K562 (cell line): ENCODE results near the gene TMEM117. TPM values are rescaled to one million over a fixed set of nuclear protein-coding genes. Genes with fewer than 3 reads are reported as not detected.

Experiments used
- ATAC-seq: fragments of 200-7000 bp; cut with Tn5 transposase; 3 replicates; pipeline ENCODE4 v1.9.1; 2020; ENCODE audit warnings: moderate library complexity
- BruUV-seq: library from RNA; stranded (reverse); fragments of 400-500 nt; replicated peaks from 2 replicates; lab custom pipeline; 2021; lab: Mats Ljungman, UMichigan
- CTCF ChIA-PET: fragments of 300-600 bp; formaldehyde crosslinking; extraction: SDS; loops from one replicate; lab custom pipeline; 2021; ENCODE audit warnings: low intra/inter-chr PET ratio; lab: Yijun Ruan, JAX
- POLR2A ChIA-PET: fragments of 300-600, 350-650 bp; sonication (Branson Sonifier 250); formaldehyde crosslinking; extraction: SDS; loops from one replicate; lab custom pipeline; 2021; ENCODE audit warnings: antibody characterized with exemption, inconsistent platforms; lab: Yijun Ruan, JAX
- DNase-seq, 4 experiments: peaks; one replicate each; pipeline versions ENCODE4 v3.0.0 to v3.0.0-alpha.2; 2011 to 2018; ENCODE audit warnings: low spot score in 3 of 4, mixed read lengths in 3 of 4; ENCODE audit errors: extremely low read depth in 1 of 4
- FAIRE-seq: peaks from 2 replicates; lab custom pipeline; 2011; peaks lifted over from hg19 to GRCh38; lab: Jason Lieb, UNC
- H2AFZ ChIP-seq: 2 replicates; pipeline ENCODE4 v1.6.0; 2011; ENCODE audit warnings: low read depth, low read length, control low read depth, inconsistent platforms
- H3K27ac ChIP-seq: fragments of 200-600 bp; 3 replicates; pipeline ENCODE4 v1.8.0; 2011; ENCODE audit warnings: low read depth, mild to moderate bottlenecking, control low read depth, inconsistent platforms, low read length, moderate library complexity, mixed read lengths; ENCODE audit errors: extremely low read depth
- H3K27me3 ChIP-seq, 2 experiments: fragments of 300-600 bp in 1 of 2; 2 replicates in 1 of 2; 3 replicates in 1 of 2; pipeline versions ENCODE4 v1.6.0 to v1.8.0; 2011; ENCODE audit warnings: inconsistent platforms in 2 of 2, low read length in 2 of 2, mild to moderate bottlenecking in 1 of 2, mixed read lengths in 1 of 2, moderate library complexity in 1 of 2; ENCODE audit not compliant: control insufficient read depth in 2 of 2, insufficient read depth in 2 of 2
- H3K36me3 ChIP-seq: fragments of 300-600 bp; 3 replicates; pipeline ENCODE4 v1.8.0; 2011; ENCODE audit warnings: mild to moderate bottlenecking, low read length, inconsistent platforms; ENCODE audit not compliant: control insufficient read depth, insufficient read depth
- H3K4me1 ChIP-seq, 2 experiments: fragments of 200-600 bp in 1 of 2; replicated peaks in 1 of 2; 2 replicates in 1 of 2; 3 replicates in 1 of 2; pipeline versions ENCODE4 v1.5.1 to v1.8.0; 2011; ENCODE audit warnings: inconsistent platforms in 2 of 2, low read length in 2 of 2, mild to moderate bottlenecking in 1 of 2, mixed read lengths in 1 of 2, moderate library complexity in 1 of 2; ENCODE audit not compliant: control insufficient read depth in 2 of 2, insufficient read depth in 2 of 2
- H3K4me2 ChIP-seq: 2 replicates; pipeline ENCODE4 v1.6.1; 2011; ENCODE audit warnings: low read length, control low read depth, inconsistent platforms, mixed read lengths; ENCODE audit not compliant: insufficient read depth
- H3K4me3 ChIP-seq: fragments of 200-600 bp; sonication (generic), shearing (Covaris generic); 2 replicates; pipeline ENCODE4 v1.5.1; 2016; ENCODE audit warnings: control low read depth, inconsistent platforms
- H3K79me2 ChIP-seq: fragments of 200-600 bp; 3 replicates; pipeline ENCODE4 v1.8.0; 2011; ENCODE audit warnings: low read length, inconsistent platforms; ENCODE audit not compliant: control insufficient read depth, insufficient read depth
- H3K9ac ChIP-seq, 2 experiments: 2 replicates each; pipeline versions ENCODE4 v1.6.0 to v1.6.1; 2011; ENCODE audit warnings: low read depth in 2 of 2, low read length in 2 of 2, control low read depth in 1 of 2, inconsistent platforms in 1 of 2, mild to moderate bottlenecking in 1 of 2, mixed read lengths in 1 of 2; ENCODE audit not compliant: insufficient read depth in 1 of 2
- H3K9me1 ChIP-seq: one replicate; pipeline ENCODE4 v1.6.0; 2011; ENCODE audit warnings: inconsistent platforms, mild to moderate bottlenecking, low read length, moderate library complexity; ENCODE audit not compliant: control insufficient read depth, insufficient read depth
- H3K9me3 ChIP-seq: replicated peaks from 2 replicates; pipeline ENCODE4 v1.5.1; 2011; ENCODE audit warnings: low read depth, low read length, inconsistent platforms; ENCODE audit not compliant: control insufficient read depth, insufficient read depth
- H4K20me1 ChIP-seq: replicated peaks from 2 replicates; pipeline ENCODE4 v1.6.1; 2011; ENCODE audit warnings: low read length, inconsistent platforms, mixed read lengths; ENCODE audit not compliant: control insufficient read depth, insufficient read depth
- CEBPB ChIP-seq: fragments of 450-650 bp; IDR thresholded peaks from 2 replicates; pipeline ENCODE4 v1.6.1; 2016; ENCODE audit warnings: missing genetic modification characterization, missing compliant biosample characterization
- CREBBP ChIP-seq: IDR thresholded peaks from one replicate; pipeline ENCODE4 v1.6.1; 2012; ENCODE audit warnings: low read depth, mild to moderate bottlenecking, control low read depth, inconsistent platforms, low read length
- DIDO1 ChIP-seq: fragments of 450-650 bp; IDR thresholded peaks from 2 replicates; pipeline ENCODE4 v1.6.1; 2016; ENCODE audit warnings: low read depth, missing biosample characterization, missing genetic modification characterization
- NFE2L1 ChIP-seq: fragments of 450-650 bp; IDR thresholded peaks from 2 replicates; pipeline ENCODE4 v1.6.1; 2016; ENCODE audit warnings: missing genetic modification characterization, low read depth, mild to moderate bottlenecking, missing compliant biosample characterization, moderate library complexity, borderline replicate concordance
- NUFIP1 ChIP-seq: fragments of 450-650 bp; IDR thresholded peaks from 2 replicates; pipeline ENCODE4 v1.6.1; 2018; ENCODE audit not compliant: partially characterized antibody
- PBX2 ChIP-seq, 2 experiments: IDR thresholded peaks in 1 of 2; conservative IDR thresholded peaks in 1 of 2; 2 replicates each; pipeline ENCODE4 v1.6.1; 2016; ENCODE audit warnings: low read depth in 2 of 2, mild to moderate bottlenecking in 1 of 2, missing compliant biosample characterization in 1 of 2, missing genetic modification characterization in 1 of 2, moderate library complexity in 1 of 2
- PHF20 ChIP-seq: fragments of 450-650 bp; IDR thresholded peaks from 2 replicates; pipeline ENCODE4 v1.6.1; 2018; ENCODE audit not compliant: partially characterized antibody
- RBBP5 ChIP-seq: fragments of 200-600 bp; sonication (generic); IDR thresholded peaks from 2 replicates; pipeline ENCODE4 v1.6.1; 2012; ENCODE audit warnings: borderline replicate concordance, mild to moderate bottlenecking, low read length, control low read depth, inconsistent platforms; ENCODE audit not compliant: insufficient read depth, poor library complexity, severe bottlenecking
- TCF7 ChIP-seq: sonication (generic); IDR thresholded peaks from 2 replicates; pipeline ENCODE4 v1.6.1; 2016; ENCODE audit warnings: antibody characterized with exemption, borderline replicate concordance
- ZNF431 ChIP-seq: sonication (generic); formaldehyde crosslinking; IDR thresholded peaks from 2 replicates; pipeline ENCODE4 v1.8.0; 2022; ENCODE audit warnings: mild to moderate bottlenecking, missing genetic modification reagents
- ZNF583 ChIP-seq: fragments of 250-450 bp; sonication (Bioruptor Pico); IDR thresholded peaks from 2 replicates; pipeline ENCODE4 v1.4.0; 2020
- in situ Hi-C: fragments of 300-500 bp; cut with MboI; formaldehyde crosslinking; loops from 4 replicates; pipeline ENCODE4 v1.15.0; 2018; ENCODE audit warnings: inconsistent platforms, mixed read lengths
- intact Hi-C: fragments of 100-400 bp; cut with micrococcal nuclease; formaldehyde crosslinking; loops from 2 replicates; pipeline ENCODE4 v1.14.2; 2022
- polyA plus RNA-seq, 8 experiments: library from polyadenylated mRNA; depleted of rRNA in 4 of 8; stranded (reverse) in 5 of 8; unstranded in 3 of 8; fragments of >200 nt; fragmentation: Nextera tagmentation in 2 of 8; fragmentation: Illumina TruSeq in 1 of 8; extraction: Ambion mirVana in 2 of 8; extraction: Trizol in 1 of 8; gene quantifications; 2 replicates each; pipeline versions ENCODE4 v1.2.1 to v1.2.3, GENCODE V29; 2011 to 2014; ENCODE audit warnings: inconsistent platforms in 1 of 8, missing spikeins in 1 of 8
- total RNA-seq, 7 experiments: library from RNA; depleted of rRNA in 6 of 7; stranded (reverse); fragments of >200 nt in 6 of 7; fragmentation: Illumina TruSeq in 2 of 7; extraction: Trizol in 2 of 7; gene quantifications; 2 replicates each; pipeline versions ENCODE4 v1.2.1 to v1.2.3, GENCODE V29; 2011 to 2021; ENCODE audit warnings: low replicate concordance in 1 of 7
- TF ChIP-seq, protein P1 (sequence below): fragments of 250-450 bp; sonication (Bioruptor Pico); IDR thresholded peaks from 2 replicates; pipeline ENCODE4 v1.4.0; 2020; ENCODE audit warnings: mild to moderate bottlenecking, moderate library complexity, borderline replicate concordance
- TF ChIP-seq, protein P2 (sequence below): fragments of 450-650 bp; IDR thresholded peaks from 2 replicates; pipeline ENCODE4 v1.6.1; 2017; ENCODE audit warnings: antibody characterized with exemption, mild to moderate bottlenecking

TMEM117 gene
- total and polyA plus RNA-seq, 9 of the 15 experiments (the other 6 are each of a cell fraction or from before 2014, with no cell fraction given), result 0.31 to 2.8 (median 1.0) TPM

DNA sequence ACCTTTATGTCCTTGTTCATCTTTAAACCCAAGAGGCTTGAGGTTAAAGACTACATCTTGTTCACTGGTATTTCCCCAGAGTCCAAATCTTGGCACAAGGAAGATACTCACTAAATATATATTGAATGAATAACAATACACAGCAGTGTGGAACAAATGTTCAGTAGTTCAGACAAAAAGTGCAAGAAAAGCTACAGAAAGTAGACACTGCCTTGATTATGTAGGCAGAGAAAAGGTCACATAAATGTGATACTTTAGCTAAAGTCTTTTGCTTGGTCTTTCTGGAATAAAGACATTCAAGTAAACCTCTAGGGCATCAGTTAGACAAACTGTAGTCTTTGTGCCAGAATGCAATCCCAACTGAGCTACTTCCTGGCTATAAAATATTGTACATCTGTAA, 157.0 kb downstream of the TMEM117 start:
- POLR2A ChIA-PET, result no interaction called here
- ATAC-seq, result no peak
- no peak for TF ChIP-seq PBX2 (CRISPR knock-in tag; IDR thresholded peaks at IDR 0.05; ENCODE audit: low read depth)
- TF ChIP-seq PBX2 (tag; conservative IDR thresholded peaks at IDR 0.05; ENCODE audit: low read depth), result no peak
- no peak for TF ChIP-seq NUFIP1
- no peak for TF ChIP-seq TCF7
- no peak for TF ChIP-seq PHF20
- TF ChIP-seq ZNF431 (CRISPR knock-in tag), result no peak
- no peak for TF ChIP-seq ZNF583 (CRISPR knock-in tag)
- no peak for TF ChIP-seq RBBP5
- TF ChIP-seq CEBPB (tag), result no peak
- no peak for TF ChIP-seq CREBBP
- no peak for TF ChIP-seq NFE2L1 (tag)
- TF ChIP-seq, protein P1, sequence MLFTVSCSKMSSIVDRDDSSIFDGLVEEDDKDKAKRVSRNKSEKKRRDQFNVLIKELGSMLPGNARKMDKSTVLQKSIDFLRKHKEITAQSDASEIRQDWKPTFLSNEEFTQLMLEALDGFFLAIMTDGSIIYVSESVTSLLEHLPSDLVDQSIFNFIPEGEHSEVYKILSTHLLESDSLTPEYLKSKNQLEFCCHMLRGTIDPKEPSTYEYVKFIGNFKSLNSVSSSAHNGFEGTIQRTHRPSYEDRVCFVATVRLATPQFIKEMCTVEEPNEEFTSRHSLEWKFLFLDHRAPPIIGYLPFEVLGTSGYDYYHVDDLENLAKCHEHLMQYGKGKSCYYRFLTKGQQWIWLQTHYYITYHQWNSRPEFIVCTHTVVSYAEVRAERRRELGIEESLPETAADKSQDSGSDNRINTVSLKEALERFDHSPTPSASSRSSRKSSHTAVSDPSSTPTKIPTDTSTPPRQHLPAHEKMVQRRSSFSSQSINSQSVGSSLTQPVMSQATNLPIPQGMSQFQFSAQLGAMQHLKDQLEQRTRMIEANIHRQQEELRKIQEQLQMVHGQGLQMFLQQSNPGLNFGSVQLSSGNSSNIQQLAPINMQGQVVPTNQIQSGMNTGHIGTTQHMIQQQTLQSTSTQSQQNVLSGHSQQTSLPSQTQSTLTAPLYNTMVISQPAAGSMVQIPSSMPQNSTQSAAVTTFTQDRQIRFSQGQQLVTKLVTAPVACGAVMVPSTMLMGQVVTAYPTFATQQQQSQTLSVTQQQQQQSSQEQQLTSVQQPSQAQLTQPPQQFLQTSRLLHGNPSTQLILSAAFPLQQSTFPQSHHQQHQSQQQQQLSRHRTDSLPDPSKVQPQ (CRISPR knock-in tag), result no peak
- TF ChIP-seq, protein P2, sequence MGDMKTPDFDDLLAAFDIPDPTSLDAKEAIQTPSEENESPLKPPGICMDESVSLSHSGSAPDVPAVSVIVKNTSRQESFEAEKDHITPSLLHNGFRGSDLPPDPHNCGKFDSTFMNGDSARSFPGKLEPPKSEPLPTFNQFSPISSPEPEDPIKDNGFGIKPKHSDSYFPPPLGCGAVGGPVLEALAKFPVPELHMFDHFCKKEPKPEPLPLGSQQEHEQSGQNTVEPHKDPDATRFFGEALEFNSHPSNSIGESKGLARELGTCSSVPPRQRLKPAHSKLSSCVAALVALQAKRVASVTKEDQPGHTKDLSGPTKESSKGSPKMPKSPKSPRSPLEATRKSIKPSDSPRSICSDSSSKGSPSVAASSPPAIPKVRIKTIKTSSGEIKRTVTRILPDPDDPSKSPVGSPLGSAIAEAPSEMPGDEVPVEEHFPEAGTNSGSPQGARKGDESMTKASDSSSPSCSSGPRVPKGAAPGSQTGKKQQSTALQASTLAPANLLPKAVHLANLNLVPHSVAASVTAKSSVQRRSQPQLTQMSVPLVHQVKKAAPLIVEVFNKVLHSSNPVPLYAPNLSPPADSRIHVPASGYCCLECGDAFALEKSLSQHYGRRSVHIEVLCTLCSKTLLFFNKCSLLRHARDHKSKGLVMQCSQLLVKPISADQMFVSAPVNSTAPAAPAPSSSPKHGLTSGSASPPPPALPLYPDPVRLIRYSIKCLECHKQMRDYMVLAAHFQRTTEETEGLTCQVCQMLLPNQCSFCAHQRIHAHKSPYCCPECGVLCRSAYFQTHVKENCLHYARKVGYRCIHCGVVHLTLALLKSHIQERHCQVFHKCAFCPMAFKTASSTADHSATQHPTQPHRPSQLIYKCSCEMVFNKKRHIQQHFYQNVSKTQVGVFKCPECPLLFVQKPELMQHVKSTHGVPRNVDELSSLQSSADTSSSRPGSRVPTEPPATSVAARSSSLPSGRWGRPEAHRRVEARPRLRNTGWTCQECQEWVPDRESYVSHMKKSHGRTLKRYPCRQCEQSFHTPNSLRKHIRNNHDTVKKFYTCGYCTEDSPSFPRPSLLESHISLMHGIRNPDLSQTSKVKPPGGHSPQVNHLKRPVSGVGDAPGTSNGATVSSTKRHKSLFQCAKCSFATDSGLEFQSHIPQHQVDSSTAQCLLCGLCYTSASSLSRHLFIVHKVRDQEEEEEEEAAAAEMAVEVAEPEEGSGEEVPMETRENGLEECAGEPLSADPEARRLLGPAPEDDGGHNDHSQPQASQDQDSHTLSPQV, result no peak
- TF ChIP-seq DIDO1 (tag), result no peak

More for the DNA sequence above, 157.0 kb downstream of the TMEM117 start:
- Histone ChIP-seq H3K79me2 (no peaks in the 10 kb centered on the region), H3K4me1 (no peaks in the 10 kb centered on the region), H3K27me3 (no peaks in the 10 kb centered on the region), H3K4me2 (no peak overlapping the region), H2AFZ (no peak overlapping the region), H4K20me1 (no peaks in the 10 kb centered on the region), H3K27ac (no peak overlapping the region), H3K9ac (no peak overlapping the region), H3K9me3 (no peaks in the 10 kb centered on the region), H3K9me1 (no peaks in the 10 kb centered on the region), H3K4me3 (no peak overlapping the region), H3K36me3 (no peaks in the 10 kb centered on the region)
- DNase-seq (no peak), FAIRE-seq (no peak)
- CTCF ChIA-PET, result no interaction called here
- BruUV-seq, result no TSS peak
- intact Hi-C loops, result no loop called here
- in situ Hi-C loops, result no loop called here
